Activated CD8-positive, alpha-beta memory T cell treated with anti-CD3 and anti-CD28 coated beads for 1 hour (primary cell): ENCODE data around the gene BICRAL.
"Not testable (repeated sequence)": the region's sequence is repeated elsewhere in the genome, so short reads cannot be mapped to it uniquely, and the experiment has no call there.

ENCODE experiments used
- DNase-seq, 2 donors: peaks; one replicate each; pipeline ENCODE4 v3.0.0-alpha.2; 2020; ENCODE audit warnings: low read depth in 1 of 2; ENCODE audit errors: extremely low read depth in 1 of 2

BICRAL gene

GRCh38 chr6:42764911-42765648 is 16.8 kb upstream of the BICRAL start:
- DNase-seq = no peak

GRCh38 chr6:42766163-42766670 is 15.6 kb upstream of the BICRAL start:
- no peak for DNase-seq

DNA sequence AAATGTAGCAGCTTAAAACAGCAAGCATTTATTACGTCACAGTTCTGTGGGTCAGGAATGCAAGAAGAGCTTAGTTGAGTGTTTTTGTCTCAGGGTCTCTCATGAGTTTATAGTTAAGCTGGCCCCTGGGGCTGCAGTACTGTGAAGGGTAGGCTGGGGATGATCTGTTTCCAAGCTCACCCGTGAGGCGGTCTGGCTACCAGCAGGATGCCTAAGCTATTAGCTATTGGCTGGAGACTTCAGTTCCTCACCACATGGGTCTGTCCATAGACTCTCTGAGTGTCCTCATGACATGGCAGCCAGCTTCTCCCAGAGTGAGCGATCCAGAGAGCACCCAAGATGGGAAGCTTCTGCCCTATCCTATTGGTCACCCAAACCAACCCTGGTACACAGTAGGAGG is 12.8 kb upstream of the BICRAL start:
- no peak for DNase-seq

DNA sequence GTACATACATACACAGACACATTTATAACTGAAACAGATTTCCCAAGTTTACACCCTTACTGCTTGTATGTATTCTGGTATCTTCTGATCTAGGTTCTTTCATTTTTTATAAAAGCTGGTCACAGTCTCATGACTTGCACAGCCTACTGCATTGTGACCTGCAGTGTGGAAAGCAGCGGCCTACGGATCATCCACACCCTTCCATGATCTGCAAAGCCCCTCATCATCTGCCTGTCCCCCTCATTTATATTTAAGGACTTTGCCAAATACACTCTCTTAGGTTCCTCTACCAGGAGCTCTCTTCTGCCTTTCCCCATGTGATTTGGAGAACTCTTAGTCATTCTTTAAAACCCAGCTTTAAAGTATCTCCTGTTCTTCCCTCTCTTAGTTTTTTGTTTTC is 12.0 kb upstream of the BICRAL start:
- no peak for DNase-seq

- no peak for DNase-seq
Measured at GRCh38 chr6:42771741-42772100, 10.1 kb upstream of the BICRAL start.

DNA sequence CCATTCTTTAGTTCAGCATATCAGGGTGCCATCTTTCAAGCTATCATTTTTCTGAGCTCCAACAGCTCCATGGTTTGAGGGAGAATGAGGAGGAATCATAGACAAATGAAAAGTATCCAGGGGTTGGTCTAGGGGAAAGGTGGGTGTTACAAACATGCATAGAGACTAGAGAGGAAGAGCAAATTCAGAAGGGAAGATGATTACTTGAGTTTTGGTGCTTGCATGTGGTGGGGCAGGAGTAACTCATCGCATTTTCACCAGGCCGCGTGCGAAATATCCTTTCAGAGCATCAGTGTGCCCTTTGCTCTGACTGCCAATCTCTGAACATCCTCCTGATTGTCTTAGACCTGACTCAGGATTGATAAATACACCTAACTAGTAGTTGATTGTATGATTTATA is 7.7 kb upstream of the BICRAL start:
- DNase-seq = no peak

- DNase-seq = not testable (repeated sequence)
Measured at GRCh38 chr6:42774821-42775487, 6.9 kb upstream of the BICRAL start.

DNA sequence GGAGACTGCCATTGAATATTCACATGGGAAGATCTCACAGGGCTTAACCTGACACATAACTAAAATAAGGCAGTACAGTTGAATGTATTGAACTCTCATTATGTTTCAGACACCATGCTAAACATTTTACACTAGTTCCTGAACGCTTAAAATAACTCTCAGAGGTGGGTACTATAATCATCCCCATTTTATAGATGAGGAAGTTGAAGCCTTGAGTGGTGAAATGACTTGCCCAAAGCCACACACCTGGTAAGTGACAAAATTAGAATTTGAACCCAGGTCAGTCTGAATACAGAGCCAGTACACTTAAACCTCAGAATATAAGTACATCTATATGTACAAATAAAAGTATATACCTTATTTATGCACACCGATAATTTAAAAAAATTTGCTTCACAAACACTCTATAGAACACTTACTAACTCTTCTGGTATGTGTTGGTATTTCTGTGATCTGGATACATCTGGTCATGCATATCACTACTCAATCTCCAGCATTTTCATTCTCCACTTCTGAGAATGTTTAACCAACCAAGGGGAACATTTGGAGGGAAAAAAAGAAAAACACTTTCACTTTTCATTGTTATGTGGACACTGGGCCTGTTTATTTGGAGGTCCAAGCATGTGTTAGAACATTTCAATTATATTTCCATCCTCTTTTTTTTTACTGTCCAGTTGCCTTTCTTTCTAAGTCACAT is 4.6 kb upstream of the BICRAL start:
- DNase-seq = no peak

GRCh38 chr6:42778122-42778521 is 3.7 kb upstream of the BICRAL start:
- no peak for DNase-seq

DNA sequence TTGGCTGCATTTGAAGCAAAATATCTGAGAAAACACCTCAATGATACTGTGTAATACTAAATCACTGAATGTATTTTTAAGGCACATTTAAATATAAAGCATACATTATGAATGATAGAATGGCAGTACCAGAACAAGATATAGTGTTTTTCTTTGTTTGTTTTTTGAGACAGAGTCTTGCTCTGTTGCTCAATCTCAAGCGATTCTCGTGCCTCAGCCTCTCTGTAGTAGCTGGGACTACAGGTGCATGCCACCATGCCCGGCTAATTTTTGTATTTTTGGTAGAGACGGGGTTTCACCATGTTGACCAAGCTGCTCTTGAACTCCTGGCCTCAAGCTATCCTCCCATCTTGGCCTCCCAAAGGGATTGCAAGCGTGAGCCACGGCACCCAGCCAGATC is 2.3 kb upstream of the BICRAL start:
- no peak for DNase-seq

DNA sequence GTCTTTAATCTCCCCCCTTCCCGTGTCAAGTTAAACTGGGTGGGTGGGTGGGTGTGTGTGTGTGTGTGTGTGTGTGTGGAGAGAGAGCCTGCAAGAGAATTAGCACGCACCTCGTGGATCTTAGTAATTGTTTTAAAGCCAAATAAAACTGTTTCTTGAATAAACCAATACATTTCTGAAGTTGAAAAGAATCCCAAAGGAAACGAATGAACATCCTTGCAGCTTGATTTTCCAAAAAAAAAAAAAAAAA is 381 bp upstream of the BICRAL start:
- no peak for DNase-seq

GRCh38 chr6:42782689-42783176 is 881 bp downstream of the BICRAL start:
- peak; percentile 59 to 63 for DNase-seq

GRCh38 chr6:42783177-42783875 is 1.5 kb downstream of the BICRAL start:
- DNase-seq = peak; percentile 50 to 70

DNA sequence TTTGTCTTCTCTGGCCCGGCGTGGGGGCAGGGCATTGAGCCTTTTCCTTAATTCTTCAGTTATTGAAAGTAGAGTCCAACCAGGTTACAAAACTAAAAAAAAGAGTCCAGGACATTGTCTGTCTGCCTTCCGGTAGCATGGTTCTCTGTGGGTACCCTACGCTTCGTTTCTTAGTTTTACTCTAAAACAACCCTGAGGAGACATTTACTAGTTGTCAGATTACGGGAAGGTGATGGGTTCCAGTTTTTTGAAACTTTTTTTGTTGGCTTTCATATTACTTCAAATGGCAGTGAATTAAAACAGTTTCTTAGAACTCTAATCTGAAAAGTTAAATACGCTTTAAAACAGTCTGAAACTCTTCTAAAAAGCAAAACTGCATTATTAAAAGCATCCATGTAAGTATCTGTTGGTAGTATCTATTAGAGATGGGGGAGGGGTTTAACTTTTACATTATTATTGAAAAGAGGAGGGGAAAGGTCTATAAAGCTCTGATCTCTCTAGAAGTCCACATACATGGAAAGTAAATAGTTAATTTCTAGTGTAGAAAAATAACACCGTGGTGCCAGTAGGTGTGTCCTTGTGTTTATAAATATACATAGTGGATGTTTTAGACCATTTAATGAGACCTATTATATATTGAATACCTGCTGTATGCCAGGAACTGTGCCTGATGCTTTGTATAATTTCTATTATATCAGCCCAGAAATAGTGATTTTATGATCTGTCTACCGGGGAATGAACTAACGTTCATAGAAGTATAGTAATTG is 2.2 kb downstream of the BICRAL start:
- no peak for DNase-seq

DNA sequence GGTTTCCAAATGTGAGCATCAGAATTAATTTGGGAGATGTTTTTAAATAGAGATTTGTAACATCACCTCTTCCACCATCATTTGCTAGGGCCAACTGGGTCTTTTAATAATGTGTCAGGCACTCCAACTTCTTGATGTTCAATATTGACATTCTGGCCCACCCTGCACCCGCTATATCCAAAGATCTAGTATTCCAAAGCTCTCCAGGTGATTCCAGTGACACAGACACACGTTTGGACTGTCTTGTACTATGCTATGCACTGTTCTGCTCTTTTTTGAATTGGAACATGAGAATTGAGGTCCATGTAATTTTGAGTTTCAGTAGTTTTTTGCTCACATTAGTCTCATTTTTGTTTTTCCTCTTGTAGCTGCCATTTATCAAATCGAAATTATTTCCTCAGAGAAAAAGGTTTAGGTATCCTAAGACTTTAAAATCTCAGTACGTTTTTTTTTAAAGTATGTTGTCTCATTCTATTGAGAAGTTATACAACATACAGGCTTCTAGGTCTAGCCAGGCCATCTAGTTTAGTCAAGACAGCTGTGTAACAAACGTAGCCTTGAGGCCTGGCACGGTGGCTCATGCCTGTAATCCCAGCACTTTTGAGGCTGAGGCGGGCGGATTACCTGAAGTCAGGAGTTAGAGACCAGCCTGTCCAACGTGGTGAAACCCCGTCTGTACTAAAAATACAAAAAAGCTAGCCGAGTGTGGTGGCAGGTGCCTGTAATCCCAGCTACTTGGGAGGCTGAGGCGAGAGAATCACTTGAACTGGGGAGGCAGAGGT is 3.1 kb downstream of the BICRAL start:
- DNase-seq = no peak

GRCh38 chr6:42786525-42786985 is 4.7 kb downstream of the BICRAL start:
- DNase-seq = no peak

DNA sequence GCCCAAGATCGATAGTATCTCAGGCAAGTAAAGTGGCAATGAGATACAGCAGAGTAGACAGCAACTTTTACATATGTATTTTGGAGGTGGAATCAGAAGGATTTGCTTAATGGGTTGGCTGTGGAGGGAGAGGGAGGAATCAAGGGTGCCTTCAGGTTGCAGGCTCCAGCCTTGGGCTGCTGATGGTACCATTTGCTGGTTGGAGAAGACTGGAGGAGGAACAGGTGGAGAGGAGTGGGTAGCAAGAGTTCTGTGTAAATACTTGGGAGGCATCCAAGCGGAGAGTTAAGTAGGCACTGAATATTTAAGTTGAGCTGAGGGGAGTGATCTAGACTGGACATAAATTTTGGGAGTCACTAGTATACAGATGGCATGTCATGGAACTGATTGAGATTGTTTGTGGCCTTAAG is 5.2 kb downstream of the BICRAL start:
- DNase-seq = no peak

DNA sequence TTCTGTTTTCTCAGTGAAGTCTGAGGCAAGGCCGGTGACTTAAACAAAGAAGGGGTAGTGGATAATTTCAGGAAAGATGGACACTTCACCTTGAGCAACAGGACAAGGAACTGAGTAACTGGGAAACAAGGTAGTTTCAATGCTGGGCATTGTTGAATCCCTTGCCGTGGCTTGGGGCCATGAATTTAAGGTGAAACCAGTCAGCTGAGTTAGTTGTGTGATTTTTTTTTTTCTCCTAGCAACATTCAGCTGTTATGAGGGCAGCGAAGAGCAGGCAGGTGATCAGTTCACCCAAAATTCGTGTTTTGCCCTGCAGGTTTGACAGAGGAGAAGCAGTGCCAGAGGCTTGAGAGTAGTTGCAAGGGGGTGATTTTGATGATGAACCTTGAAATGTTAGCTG is 6.8 kb downstream of the BICRAL start:
- no peak for DNase-seq

DNA sequence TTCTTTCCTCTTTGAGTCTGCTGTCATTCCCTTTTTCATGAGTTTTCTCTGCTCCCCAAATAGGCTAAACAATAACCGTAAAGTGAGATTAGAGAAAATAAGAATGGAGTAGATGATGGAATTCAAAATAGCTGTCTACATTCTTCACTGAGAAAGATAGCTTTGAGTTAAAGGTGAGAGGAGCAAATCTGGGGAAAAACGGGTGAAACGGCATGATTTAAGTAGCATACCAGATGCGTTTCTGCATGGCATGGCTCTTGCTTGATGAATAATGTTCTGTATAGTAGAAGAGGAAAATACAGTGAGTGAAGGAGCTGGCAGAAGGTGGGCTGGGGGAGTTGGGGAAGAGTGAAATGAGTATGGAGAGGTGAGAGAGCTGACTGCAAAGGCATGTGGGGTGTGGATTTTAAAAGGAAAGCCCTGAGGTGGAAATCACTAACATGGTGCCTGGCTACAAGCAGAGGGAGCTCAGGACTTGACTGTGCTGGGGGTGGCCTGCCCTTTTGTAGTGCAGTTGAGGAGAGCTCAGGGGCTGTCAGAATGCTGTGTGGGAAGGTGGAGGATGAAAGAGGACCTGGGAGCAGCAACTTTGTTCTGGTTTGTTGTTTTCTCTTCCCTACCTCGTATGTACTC is 8.8 kb downstream of the BICRAL start:
- no peak for DNase-seq
